Spleen (tissue), 7 donors: ENCODE data around the gene ZNF672.

Experiments
- CTCF ChIP-seq, 11 experiments: fragments of 200-600 bp in 7 of 11; fragments of 450-650 bp in 4 of 11; sonication (generic) in 4 of 11; IDR thresholded peaks in 8 of 11; conservative IDR thresholded peaks in 3 of 11; 1 replicate in 7 of 11; 2 replicates in 4 of 11; pipeline versions ENCODE4 v1.4.0 to v1.8.0; 2016 to 2021; ENCODE audit warnings: antibody characterized with exemption in 11 of 11, inconsistent platforms in 4 of 11, mild to moderate bottlenecking in 1 of 11
- POLR2A ChIP-seq, 3 donors: fragments of 450-650 bp; IDR thresholded peaks; one replicate each; pipeline ENCODE4 v1.5.1; 2017; ENCODE audit warnings: antibody characterized with exemption in 3 of 3, mild to moderate bottlenecking in 1 of 3
- donor health status: DM: no; HTN: no; CAD: no; lungs with moderate emphysema.
- donor health status: DM: no; HTN: no; CAD: no.
- donor health status: DM: no; HTN: no; CAD: no.

- TF ChIP-seq CTCF (IDR thresholded peaks at IDR 0.05 in 8 of 11, conservative IDR thresholded peaks at IDR 0.05 in 3 of 11) (no peak), POLR2A (IDR thresholded peaks at IDR 0.05) (no peak)
Measured at GRCh38 chr1:248825136-248825535, 12.9 kb upstream of the ZNF672 start.
